Sigmoid colon (tissue), 7 donors: Measurements from ENCODE around the gene POU6F2. TPM values are rescaled to one million over a fixed set of nuclear protein-coding genes. Genes with fewer than 3 reads are reported as not detected.

Source experiments
- DNase-seq: peaks from one replicate; pipeline ENCODE4 v3.0.0-alpha.2; 2019
- H3K27ac ChIP-seq, 4 donors: fragments of 200-600 bp; sonication (generic); one replicate each; pipeline ENCODE4 v1.5.1; 2016 to 2019; ENCODE audit warnings: mild to moderate bottlenecking in 1 of 4
- H3K27me3 ChIP-seq, 3 donors: fragments of 200-600 bp; sonication (generic); one replicate each; pipeline ENCODE4 v1.5.1; 2019; ENCODE audit warnings: mild to moderate bottlenecking in 1 of 3
- H3K36me3 ChIP-seq, 4 donors: fragments of 200-600 bp; sonication (generic); one replicate each; pipeline ENCODE4 v1.5.1; 2016 to 2019
- H3K4me1 ChIP-seq, 4 donors: fragments of 200-600 bp; sonication (generic); one replicate each; pipeline ENCODE4 v1.5.1; 2017 to 2019
- H3K4me3 ChIP-seq, 4 donors: fragments of 200-600 bp; sonication (generic); one replicate each; pipeline ENCODE4 v1.5.1; 2017 to 2019; ENCODE audit warnings: mild to moderate bottlenecking in 2 of 4, moderate library complexity in 1 of 4
- H3K9me3 ChIP-seq, 4 donors: fragments of 200-600 bp in 3 of 4; sonication (generic) in 3 of 4; one replicate each; pipeline versions ENCODE4 v1.5.1 to v1.6.1; 2013 to 2019
- CTCF ChIP-seq, 4 experiments: fragments of 450-650 bp in 3 of 4; fragments of 200-600 bp in 1 of 4; IDR thresholded peaks; one replicate each; pipeline ENCODE4 v1.5.1; 2016 to 2019; ENCODE audit warnings: antibody characterized with exemption in 4 of 4, mild to moderate bottlenecking in 3 of 4, moderate library complexity in 2 of 4
- EP300 ChIP-seq, 4 donors: sonication (generic); formaldehyde crosslinking; IDR thresholded peaks; one replicate each; pipeline ENCODE4 v1.6.1; 2017; ENCODE audit warnings: antibody characterized with exemption in 4 of 4
- POLR2A ChIP-seq, 2 donors: fragments of 450-650 bp; IDR thresholded peaks; one replicate each; pipeline ENCODE4 v1.6.1; 2016; ENCODE audit warnings: antibody characterized with exemption in 2 of 2, mild to moderate bottlenecking in 2 of 2, moderate library complexity in 2 of 2
- POLR2AphosphoS5 ChIP-seq, 4 donors: sonication (generic); formaldehyde crosslinking; IDR thresholded peaks; one replicate each; pipeline ENCODE4 v1.6.1; 2017; ENCODE audit warnings: antibody characterized with exemption in 4 of 4
- WGBS, 2 donors: extraction: QIAGEN DNeasy Blood & Tissue Kit; methylation state at CpG; one replicate each; pipeline ENCODE4 v1.1.7; 2013; 5-methylcytosine and 5-hydroxymethylcytosine counted together
- intact Hi-C: fragments of 100-400 bp; cut with DNase I; formaldehyde crosslinking; loops from one replicate; pipeline ENCODE4 v1.15.1; 2023
- polyA plus RNA-seq, 3 donors: library from polyadenylated mRNA; stranded (reverse); fragments of 200-250 nt; gene quantifications; one replicate each; pipeline ENCODE4 v1.2.3, GENCODE V29; 2013
- total RNA-seq, 4 donors: library from RNA; depleted of rRNA; stranded (reverse); fragments of >200 nt; gene quantifications; one replicate each; pipeline ENCODE4 v1.1.0, GENCODE V29; 2016
- donor health status: healthy with polysubstance abuse.
- donor health status: Bipolar disorder and iron deficiency.
- donor health status: healthy.

The POU6F2 gene
- total and polyA plus RNA-seq, 7 donors = 0.04 TPM; not detected in 6

GRCh38 chr7:39399458-39399857, 421.7 kb downstream of the POU6F2 start:
- DNase-seq = no peak
- 84 to 88% methylated on average over 2 of the region's 2 CpGs for WGBS, 2 donors
- H3K27ac ChIP-seq = no peak overlapping the region
- intact Hi-C loops = no loop called here
- TF ChIP-seq POLR2A (IDR thresholded peaks at IDR 0.05) (no peak), CTCF (IDR thresholded peaks at IDR 0.05) (no peak), EP300 (IDR thresholded peaks at IDR 0.05) (no peak), POLR2AphosphoS5 (IDR thresholded peaks at IDR 0.05) (no peak)
- H3K4me3 ChIP-seq = no peak overlapping the region
- no peaks in the 10 kb centered on the region for H3K36me3 ChIP-seq
- H3K4me1 ChIP-seq = no peaks in the 10 kb centered on the region
- H3K9me3 ChIP-seq = no peaks in the 10 kb centered on the region
- H3K27me3 ChIP-seq = no peaks in the 10 kb centered on the region

GRCh38 chr7:39399986-39400385, 422.3 kb downstream of the POU6F2 start:
- 88% methylated on average over 3 of the region's 3 CpGs for WGBS, 2 donors
- no peak for DNase-seq
- Histone ChIP-seq H3K9me3 (no peaks in the 10 kb centered on the region), H3K27ac (no peak overlapping the region), H3K4me3 (no peak overlapping the region), H3K27me3 (no peaks in the 10 kb centered on the region), H3K36me3 (no peaks in the 10 kb centered on the region), H3K4me1 (no peaks in the 10 kb centered on the region)
- intact Hi-C loops = no loop called here
- TF ChIP-seq POLR2AphosphoS5 (IDR thresholded peaks at IDR 0.05) (no peak), POLR2A (IDR thresholded peaks at IDR 0.05) (no peak), CTCF (IDR thresholded peaks at IDR 0.05) (no peak), EP300 (IDR thresholded peaks at IDR 0.05) (no peak)

- DNase-seq = no peak
- 65 to 82% methylated on average over 3 of the region's 3 CpGs for WGBS, 2 donors
- H3K4me1 ChIP-seq = no peaks in the 10 kb centered on the region
- no peaks in the 10 kb centered on the region for H3K36me3 ChIP-seq
- no peaks in the 10 kb centered on the region for H3K27me3 ChIP-seq
- H3K4me3 ChIP-seq = no peak overlapping the region
- H3K27ac ChIP-seq = no peak overlapping the region
- intact Hi-C loops = no loop called here
- no peaks in the 10 kb centered on the region for H3K9me3 ChIP-seq
- TF ChIP-seq POLR2A (IDR thresholded peaks at IDR 0.05) (no peak), CTCF (IDR thresholded peaks at IDR 0.05) (no peak), POLR2AphosphoS5 (IDR thresholded peaks at IDR 0.05) (no peak), EP300 (IDR thresholded peaks at IDR 0.05) (no peak)
Observed at GRCh38 chr7:39400836-39401235, 423.1 kb downstream of the POU6F2 start.

GRCh38 chr7:39402034-39402433, 424.3 kb downstream of the POU6F2 start:
- H3K4me3 ChIP-seq = no peak overlapping the region
- no peaks in the 10 kb centered on the region for H3K4me1 ChIP-seq
- H3K27me3 ChIP-seq = no peaks in the 10 kb centered on the region
- H3K36me3 ChIP-seq = no peaks in the 10 kb centered on the region
- intact Hi-C loops = no loop called here
- no peak overlapping the region for H3K27ac ChIP-seq
- DNase-seq = no peak
- H3K9me3 ChIP-seq = no peaks in the 10 kb centered on the region
- TF ChIP-seq POLR2A (IDR thresholded peaks at IDR 0.05) (no peak), POLR2AphosphoS5 (IDR thresholded peaks at IDR 0.05) (no peak), EP300 (IDR thresholded peaks at IDR 0.05) (no peak), CTCF (IDR thresholded peaks at IDR 0.05) (no peak)

GRCh38 chr7:39404907-39405306, 427.2 kb downstream of the POU6F2 start:
- no peak overlapping the region for H3K4me3 ChIP-seq
- no peaks in the 10 kb centered on the region for H3K27me3 ChIP-seq
- no peaks in the 10 kb centered on the region for H3K36me3 ChIP-seq
- 94% methylated on average over 1 of the region's 1 CpG for WGBS, 2 donors
- intact Hi-C loops = no loop called here
- H3K9me3 ChIP-seq = no peaks in the 10 kb centered on the region
- no peak overlapping the region for H3K27ac ChIP-seq
- no peaks in the 10 kb centered on the region for H3K4me1 ChIP-seq
- DNase-seq = no peak
- TF ChIP-seq POLR2A (IDR thresholded peaks at IDR 0.05) (no peak), CTCF (IDR thresholded peaks at IDR 0.05) (no peak), EP300 (IDR thresholded peaks at IDR 0.05) (no peak), POLR2AphosphoS5 (IDR thresholded peaks at IDR 0.05) (no peak)
